Astrocyte of the spinal cord (primary cell): Measurements from ENCODE around the gene REPS2.
A peak's percentile ranks its signal among the peaks of the same experiment; 100 is the strongest.

Experiments used
- DNase-seq: peaks from one replicate; pipeline ENCODE4 v3.0.0; 2011; ENCODE audit warnings: low read depth, low spot score
- H3K4me3 ChIP-seq: 2 replicates; pipeline ENCODE4 v1.5.1; 2011; ENCODE audit warnings: low read depth, mild to moderate bottlenecking, low read length, moderate library complexity
- in situ Hi-C: cut with HindIII; loops from 2 replicates; pipeline ENCODE4 v1.10.0; 2017; ENCODE audit warnings: low sequenced_read_pairs
- TF ChIP-seq, protein P1 (sequence below): IDR thresholded peaks from 2 replicates; pipeline ENCODE4 v1.5.1; 2012; ENCODE audit warnings: low read depth, mild to moderate bottlenecking, low read length, inconsistent platforms

Gene REPS2

GRCh38 chrX:17005712-17006368 is 59.4 kb downstream of the REPS2 start:
- no peak overlapping the region for H3K4me3 ChIP-seq
- TF ChIP-seq, protein P1, sequence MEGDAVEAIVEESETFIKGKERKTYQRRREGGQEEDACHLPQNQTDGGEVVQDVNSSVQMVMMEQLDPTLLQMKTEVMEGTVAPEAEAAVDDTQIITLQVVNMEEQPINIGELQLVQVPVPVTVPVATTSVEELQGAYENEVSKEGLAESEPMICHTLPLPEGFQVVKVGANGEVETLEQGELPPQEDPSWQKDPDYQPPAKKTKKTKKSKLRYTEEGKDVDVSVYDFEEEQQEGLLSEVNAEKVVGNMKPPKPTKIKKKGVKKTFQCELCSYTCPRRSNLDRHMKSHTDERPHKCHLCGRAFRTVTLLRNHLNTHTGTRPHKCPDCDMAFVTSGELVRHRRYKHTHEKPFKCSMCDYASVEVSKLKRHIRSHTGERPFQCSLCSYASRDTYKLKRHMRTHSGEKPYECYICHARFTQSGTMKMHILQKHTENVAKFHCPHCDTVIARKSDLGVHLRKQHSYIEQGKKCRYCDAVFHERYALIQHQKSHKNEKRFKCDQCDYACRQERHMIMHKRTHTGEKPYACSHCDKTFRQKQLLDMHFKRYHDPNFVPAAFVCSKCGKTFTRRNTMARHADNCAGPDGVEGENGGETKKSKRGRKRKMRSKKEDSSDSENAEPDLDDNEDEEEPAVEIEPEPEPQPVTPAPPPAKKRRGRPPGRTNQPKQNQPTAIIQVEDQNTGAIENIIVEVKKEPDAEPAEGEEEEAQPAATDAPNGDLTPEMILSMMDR = no peak
- in situ Hi-C loops = no loop called here
- DNase-seq = no peak

GRCh38 chrX:17007134-17007768 is 60.8 kb downstream of the REPS2 start:
- peak; percentile 18 for DNase-seq
- no peak overlapping the region for H3K4me3 ChIP-seq
- in situ Hi-C loops = no loop called here

GRCh38 chrX:17009856-17010625 is 63.6 kb downstream of the REPS2 start:
- no peak overlapping the region for H3K4me3 ChIP-seq
- in situ Hi-C loops = no loop called here
- DNase-seq = no peak
- TF ChIP-seq, protein P1 = no peak

More at GRCh38 chrX:17007134-17007768, 60.8 kb downstream of the REPS2 start:
- TF ChIP-seq, protein P1 = peak; percentile 57

DNA sequence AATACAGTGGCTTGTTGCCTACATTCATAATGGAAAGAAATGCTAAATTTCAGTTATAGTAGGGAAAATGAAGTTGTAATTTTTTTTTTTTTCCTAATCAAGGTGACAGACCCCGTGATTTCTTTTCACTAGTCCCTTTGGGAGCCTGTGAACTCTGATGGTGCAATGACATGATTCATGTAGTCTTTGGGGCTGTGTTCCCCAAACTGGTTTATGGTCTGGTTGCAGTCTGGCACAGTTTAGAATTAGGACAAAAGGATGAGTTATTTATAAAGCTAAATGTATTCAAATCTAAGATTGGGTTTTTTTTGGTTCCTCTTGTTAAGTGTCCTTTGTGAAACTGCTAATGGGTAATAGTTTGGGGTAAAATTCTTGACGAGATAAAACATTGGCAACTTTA is 66.0 kb downstream of the REPS2 start:
- TF ChIP-seq, protein P1 = no peak
- in situ Hi-C loops = no loop called here
- H3K4me3 ChIP-seq = no peak overlapping the region
- no peak for DNase-seq

GRCh38 chrX:17014216-17014615 is 67.8 kb downstream of the REPS2 start:
- TF ChIP-seq, protein P1 = no peak
- DNase-seq = no peak
- in situ Hi-C loops = no loop called here
- H3K4me3 ChIP-seq = no peak overlapping the region

- no peak overlapping the region for H3K4me3 ChIP-seq
- TF ChIP-seq, protein P1 = no peak
- in situ Hi-C loops = no loop called here
- no peak for DNase-seq
These were observed 70.7 kb downstream of the REPS2 start for GRCh38 chrX:17017134-17017533.
